HepG2 (cell line): ENCODE data around the gene EPSTI1. TPM values are rescaled to one million over a fixed set of nuclear protein-coding genes. Genes with fewer than 3 reads are reported as not detected.

ENCODE experiments used
- ARHGAP35 ChIP-seq: sonication (generic); formaldehyde crosslinking; IDR thresholded peaks from 2 replicates; pipeline ENCODE4 v1.9.0; 2022; ENCODE audit warnings: mild to moderate bottlenecking, inconsistent platforms, moderate library complexity, missing genetic modification reagents, borderline replicate concordance
- ARNT2 ChIP-seq: sonication (generic); formaldehyde crosslinking; IDR thresholded peaks from 2 replicates; pipeline ENCODE4 v1.8.0; 2022; ENCODE audit warnings: mild to moderate bottlenecking, low read depth, missing genetic modification reagents, moderate library complexity
- ATRX ChIP-seq: sonication (generic); formaldehyde crosslinking; IDR thresholded peaks from 2 replicates; pipeline ENCODE4 v1.4.0; 2020; ENCODE audit warnings: missing genetic modification reagents, borderline replicate concordance
- CAMTA2 ChIP-seq: sonication (generic); formaldehyde crosslinking; IDR thresholded peaks from 2 replicates; pipeline ENCODE4 v1.4.0; 2020; ENCODE audit warnings: mild to moderate bottlenecking, missing genetic modification reagents, borderline replicate concordance
- GATAD2A ChIP-seq: IDR thresholded peaks from 2 replicates; pipeline ENCODE4 v1.6.1; 2016
- HIVEP1 ChIP-seq: sonication (generic); formaldehyde crosslinking; IDR thresholded peaks from 2 replicates; pipeline ENCODE4 v1.4.0; 2020; ENCODE audit warnings: mild to moderate bottlenecking, missing genetic modification reagents
- ISX ChIP-seq: sonication (generic); formaldehyde crosslinking; conservative IDR thresholded peaks from 2 replicates; pipeline ENCODE4 v1.5.0; 2020; ENCODE audit warnings: missing genetic modification reagents
- KAT8 ChIP-seq: IDR thresholded peaks from 2 replicates; pipeline ENCODE4 v1.6.1; 2016; ENCODE audit warnings: missing genetic modification reagents, missing compliant biosample characterization
- MAFF ChIP-seq: IDR thresholded peaks from 2 replicates; pipeline ENCODE4 v1.6.1; 2011; ENCODE audit warnings: low read depth, low read length, improper control_type of control experiment
- MYC ChIP-seq: sonication (generic); formaldehyde crosslinking; IDR thresholded peaks from 2 replicates; pipeline ENCODE4 v1.9.0; 2021; ENCODE audit warnings: missing genetic modification reagents, borderline replicate concordance
- MZF1 ChIP-seq: sonication (generic); formaldehyde crosslinking; IDR thresholded peaks from 2 replicates; pipeline ENCODE4 v1.8.1; 2023; ENCODE audit warnings: mild to moderate bottlenecking, missing genetic modification reagents, borderline replicate concordance
- NR2F1 ChIP-seq, 2 experiments: fragments of 450-650 bp in 1 of 2; formaldehyde crosslinking in 1 of 2; IDR thresholded peaks; 2 replicates each; pipeline versions ENCODE4 v1.5.0 to v1.6.1; 2016 to 2020; ENCODE audit warnings: mild to moderate bottlenecking in 1 of 2, missing compliant biosample characterization in 1 of 2, missing genetic modification reagents in 1 of 2, moderate library complexity in 1 of 2
- TSC22D2 ChIP-seq: sonication (generic); formaldehyde crosslinking; IDR thresholded peaks from 2 replicates; pipeline ENCODE4 v1.5.1; 2020; ENCODE audit warnings: missing genetic modification reagents, mild to moderate bottlenecking, borderline replicate concordance
- ZFP62 ChIP-seq: sonication (generic); formaldehyde crosslinking; IDR thresholded peaks from 2 replicates; pipeline ENCODE4 v1.4.0; 2020; ENCODE audit warnings: missing genetic modification reagents
- ZFP82 ChIP-seq: sonication (generic); formaldehyde crosslinking; IDR thresholded peaks from 2 replicates; pipeline ENCODE4 v1.5.1; 2020; ENCODE audit warnings: mild to moderate bottlenecking, missing genetic modification reagents, borderline replicate concordance
- ZNF766 ChIP-seq: sonication (generic); formaldehyde crosslinking; IDR thresholded peaks from 2 replicates; pipeline ENCODE4 v1.5.0; 2020; ENCODE audit warnings: missing genetic modification reagents, borderline replicate concordance
- ZNF773 ChIP-seq: sonication (generic); formaldehyde crosslinking; IDR thresholded peaks from 2 replicates; pipeline ENCODE4 v1.4.0; 2020; ENCODE audit warnings: missing genetic modification reagents, borderline replicate concordance
- ZNF891 ChIP-seq: sonication (generic); formaldehyde crosslinking; IDR thresholded peaks from 2 replicates; pipeline ENCODE4 v1.5.0; 2020; ENCODE audit warnings: mild to moderate bottlenecking, missing genetic modification reagents
- polyA plus RNA-seq, 8 experiments: library from polyadenylated mRNA; depleted of rRNA in 3 of 8; stranded (reverse) in 7 of 8; unstranded in 1 of 8; fragments of >200 nt; fragmentation: Illumina TruSeq in 4 of 8; extraction: Trizol in 4 of 8; gene quantifications; 2 replicates each; pipeline versions ENCODE4 v1.2.1 to v1.2.3, GENCODE V29; 2011 to 2016; ENCODE audit warnings: low read depth in 4 of 8, missing spikeins in 1 of 8, mixed read lengths in 1 of 8; ENCODE audit not compliant: insufficient read depth in 1 of 8
- total RNA-seq, 5 experiments: library from RNA; depleted of rRNA; stranded (reverse); fragments of >200 nt; fragmentation: Illumina TruSeq; extraction: Trizol; gene quantifications; 2 replicates each; pipeline ENCODE4 v1.2.3, GENCODE V29; 2016; ENCODE audit warnings: low read depth in 1 of 5
- TF ChIP-seq, protein P1 (sequence below): sonication (generic); formaldehyde crosslinking; IDR thresholded peaks from 2 replicates; pipeline ENCODE4 v1.4.0; 2020; ENCODE audit warnings: mild to moderate bottlenecking, missing genetic modification reagents, borderline replicate concordance
- TF ChIP-seq, protein P2 (sequence below): IDR thresholded peaks from 2 replicates; pipeline ENCODE4 v1.6.1; 2016; ENCODE audit warnings: missing compliant biosample characterization, missing genetic modification reagents, borderline replicate concordance
- TF ChIP-seq, protein P3 (sequence below): sonication (generic); formaldehyde crosslinking; conservative IDR thresholded peaks from 2 replicates; pipeline ENCODE4 v1.8.0; 2022; ENCODE audit warnings: mild to moderate bottlenecking, moderate library complexity, missing genetic modification reagents

Gene EPSTI1
- total and polyA plus RNA-seq, 2 of the 13 experiments (the other 11 are each of a cell fraction or from before 2014, with no cell fraction given) = 0.03 TPM; not detected in 1

DNA sequence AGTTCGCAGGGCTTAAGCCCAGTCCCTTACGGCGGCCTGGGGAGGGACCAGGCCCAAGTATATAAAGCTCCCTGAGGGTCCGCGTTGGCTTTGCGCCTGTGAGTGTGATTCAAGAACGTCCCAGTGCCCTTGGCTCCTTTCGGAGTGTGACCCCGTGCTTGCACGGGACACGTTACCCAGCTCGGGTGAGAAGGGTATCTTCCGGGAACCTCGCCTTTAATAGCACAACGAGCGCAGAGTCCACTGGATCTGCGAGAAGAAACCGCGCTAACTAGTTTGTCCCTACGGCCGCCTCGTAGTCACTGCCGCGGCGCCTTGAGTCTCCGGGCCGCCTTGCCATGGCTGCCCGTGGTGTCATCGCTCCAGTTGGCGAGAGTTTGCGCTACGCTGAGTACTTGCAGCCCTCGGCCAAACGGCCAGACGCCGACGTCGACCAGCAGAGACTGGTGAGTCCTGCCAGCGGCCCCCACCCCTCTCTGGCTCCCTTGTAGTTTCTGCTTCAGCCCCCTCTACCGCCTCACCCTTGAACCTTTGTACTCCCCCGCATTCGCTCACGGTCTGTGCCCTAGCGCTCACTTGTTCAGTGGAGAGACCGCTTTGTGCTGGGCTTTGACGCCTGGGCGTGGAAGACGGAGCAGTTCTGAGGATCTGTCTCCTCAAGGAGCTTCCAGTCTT lies 31.4 kb upstream of the EPSTI1 start, which contains the start of gene DNAJC15 (continued):
- TF ChIP-seq, protein P1, sequence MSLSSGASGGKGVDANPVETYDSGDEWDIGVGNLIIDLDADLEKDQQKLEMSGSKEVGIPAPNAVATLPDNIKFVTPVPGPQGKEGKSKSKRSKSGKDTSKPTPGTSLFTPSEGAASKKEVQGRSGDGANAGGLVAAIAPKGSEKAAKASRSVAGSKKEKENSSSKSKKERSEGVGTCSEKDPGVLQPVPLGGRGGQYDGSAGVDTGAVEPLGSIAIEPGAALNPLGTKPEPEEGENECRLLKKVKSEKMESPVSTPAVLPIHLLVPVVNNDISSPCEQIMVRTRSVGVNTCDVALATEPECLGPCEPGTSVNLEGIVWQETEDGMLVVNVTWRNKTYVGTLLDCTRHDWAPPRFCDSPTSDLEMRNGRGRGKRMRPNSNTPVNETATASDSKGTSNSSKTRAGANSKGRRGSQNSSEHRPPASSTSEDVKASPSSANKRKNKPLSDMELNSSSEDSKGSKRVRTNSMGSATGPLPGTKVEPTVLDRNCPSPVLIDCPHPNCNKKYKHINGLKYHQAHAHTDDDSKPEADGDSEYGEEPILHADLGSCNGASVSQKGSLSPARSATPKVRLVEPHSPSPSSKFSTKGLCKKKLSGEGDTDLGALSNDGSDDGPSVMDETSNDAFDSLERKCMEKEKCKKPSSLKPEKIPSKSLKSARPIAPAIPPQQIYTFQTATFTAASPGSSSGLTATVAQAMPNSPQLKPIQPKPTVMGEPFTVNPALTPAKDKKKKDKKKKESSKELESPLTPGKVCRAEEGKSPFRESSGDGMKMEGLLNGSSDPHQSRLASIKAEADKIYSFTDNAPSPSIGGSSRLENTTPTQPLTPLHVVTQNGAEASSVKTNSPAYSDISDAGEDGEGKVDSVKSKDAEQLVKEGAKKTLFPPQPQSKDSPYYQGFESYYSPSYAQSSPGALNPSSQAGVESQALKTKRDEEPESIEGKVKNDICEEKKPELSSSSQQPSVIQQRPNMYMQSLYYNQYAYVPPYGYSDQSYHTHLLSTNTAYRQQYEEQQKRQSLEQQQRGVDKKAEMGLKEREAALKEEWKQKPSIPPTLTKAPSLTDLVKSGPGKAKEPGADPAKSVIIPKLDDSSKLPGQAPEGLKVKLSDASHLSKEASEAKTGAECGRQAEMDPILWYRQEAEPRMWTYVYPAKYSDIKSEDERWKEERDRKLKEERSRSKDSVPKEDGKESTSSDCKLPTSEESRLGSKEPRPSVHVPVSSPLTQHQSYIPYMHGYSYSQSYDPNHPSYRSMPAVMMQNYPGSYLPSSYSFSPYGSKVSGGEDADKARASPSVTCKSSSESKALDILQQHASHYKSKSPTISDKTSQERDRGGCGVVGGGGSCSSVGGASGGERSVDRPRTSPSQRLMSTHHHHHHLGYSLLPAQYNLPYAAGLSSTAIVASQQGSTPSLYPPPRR (CRISPR knock-in tag) = peak; percentile 49; the same call in 1 of the 2 replicates
- TF ChIP-seq ISX (CRISPR knock-in tag) (no peak), HIVEP1 (CRISPR knock-in tag) (0 out of 2 replicates have a peak, but pooled peaks have one; percentile 17), ZNF891 (CRISPR knock-in tag) (peak; percentile 34; the same call in 1 of the 2 replicates), ARHGAP35 (no peak; the same call in 1 of the 2 replicates), ZFP62 (CRISPR knock-in tag) (no peak), ZNF766 (CRISPR knock-in tag) (peak; percentile 43; the same call in 1 of the 2 replicates), NR2F1 (CRISPR knock-in tag; IDR thresholded peaks at IDR 0.05) (0 out of 4 replicates have a peak, but pooled peaks of 1 of the 2 experiments have one; percentile 20), MZF1 (CRISPR knock-in tag) (no peak), KAT8 (CRISPR knock-in tag) (peak; percentile 88), CAMTA2 (CRISPR knock-in tag) (no peak; the same call in 1 of the 2 replicates), ATRX (CRISPR knock-in tag) (no peak), GATAD2A (peak; percentile 70), ARNT2 (peak; percentile 91), MYC (CRISPR knock-in tag) (peak; percentile 58; the same call in 1 of the 2 replicates), ZFP82 (CRISPR knock-in tag) (0 out of 2 replicates have a peak, but pooled peaks have one; percentile 47), ZNF773 (CRISPR knock-in tag) (no peak), TSC22D2 (CRISPR knock-in tag) (0 out of 2 replicates have a peak, but pooled peaks have one; percentile 22), MAFF (no peak)
- TF ChIP-seq, protein P2, sequence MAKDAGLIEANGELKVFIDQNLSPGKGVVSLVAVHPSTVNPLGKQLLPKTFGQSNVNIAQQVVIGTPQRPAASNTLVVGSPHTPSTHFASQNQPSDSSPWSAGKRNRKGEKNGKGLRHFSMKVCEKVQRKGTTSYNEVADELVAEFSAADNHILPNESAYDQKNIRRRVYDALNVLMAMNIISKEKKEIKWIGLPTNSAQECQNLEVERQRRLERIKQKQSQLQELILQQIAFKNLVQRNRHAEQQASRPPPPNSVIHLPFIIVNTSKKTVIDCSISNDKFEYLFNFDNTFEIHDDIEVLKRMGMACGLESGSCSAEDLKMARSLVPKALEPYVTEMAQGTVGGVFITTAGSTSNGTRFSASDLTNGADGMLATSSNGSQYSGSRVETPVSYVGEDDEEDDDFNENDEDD = peak; percentile 53; the same call in 1 of the 2 replicates
- TF ChIP-seq, protein P3, sequence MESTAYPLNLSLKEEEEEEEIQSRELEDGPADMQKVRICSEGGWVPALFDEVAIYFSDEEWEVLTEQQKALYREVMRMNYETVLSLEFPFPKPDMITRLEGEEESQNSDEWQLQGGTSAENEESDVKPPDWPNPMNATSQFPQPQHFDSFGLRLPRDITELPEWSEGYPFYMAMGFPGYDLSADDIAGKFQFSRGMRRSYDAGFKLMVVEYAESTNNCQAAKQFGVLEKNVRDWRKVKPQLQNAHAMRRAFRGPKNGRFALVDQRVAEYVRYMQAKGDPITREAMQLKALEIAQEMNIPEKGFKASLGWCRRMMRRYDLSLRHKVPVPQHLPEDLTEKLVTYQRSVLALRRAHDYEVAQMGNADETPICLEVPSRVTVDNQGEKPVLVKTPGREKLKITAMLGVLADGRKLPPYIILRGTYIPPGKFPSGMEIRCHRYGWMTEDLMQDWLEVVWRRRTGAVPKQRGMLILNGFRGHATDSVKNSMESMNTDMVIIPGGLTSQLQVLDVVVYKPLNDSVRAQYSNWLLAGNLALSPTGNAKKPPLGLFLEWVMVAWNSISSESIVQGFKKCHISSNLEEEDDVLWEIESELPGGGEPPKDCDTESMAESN = peak; percentile 70
